ENCODE data around the gene CACNA2D3. TPM values are rescaled to one million over a fixed set of nuclear protein-coding genes. Genes with fewer than 3 reads are reported as not detected.
A peak's percentile ranks its signal among the peaks of the same experiment; 100 is the strongest.

The CACNA2D3 gene
- polyA plus RNA-seq, 1 donor = 0.97 TPM

DNA sequence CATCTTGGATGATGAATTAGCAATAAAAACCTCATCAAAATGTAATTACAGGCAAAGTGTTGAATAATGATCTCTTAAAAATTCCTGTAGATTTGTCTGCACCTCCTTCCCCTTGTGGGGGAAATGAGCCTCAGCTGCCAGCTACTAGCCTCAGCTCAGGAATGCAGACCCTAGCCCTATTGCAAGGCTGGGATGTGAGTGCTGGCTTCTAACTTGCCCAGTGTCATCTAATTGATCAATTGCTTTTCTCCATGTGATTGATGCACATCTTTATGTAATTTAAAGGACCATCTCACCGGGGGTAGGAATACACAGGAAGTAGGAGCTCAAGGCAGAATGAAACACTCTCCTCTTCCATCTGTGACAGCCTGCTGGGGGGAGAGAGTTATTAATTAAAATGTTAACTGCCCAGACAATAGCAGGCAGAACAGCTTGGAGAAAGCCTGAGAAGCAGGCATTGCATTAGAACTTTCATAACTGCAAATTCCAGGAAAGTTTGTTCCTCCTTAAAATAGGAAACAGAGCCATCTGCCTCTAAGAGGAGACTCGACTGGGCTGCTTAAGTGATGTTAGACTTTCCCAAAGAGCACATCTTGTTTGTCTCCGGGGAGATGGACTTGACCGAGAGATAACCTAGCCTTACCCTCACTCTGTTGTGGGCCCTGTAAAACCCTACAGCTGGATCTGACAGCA is 735.9 kb downstream of the CACNA2D3 start:
- no peaks in the 10 kb centered on the region for H3K36me3 ChIP-seq (ENCODE audit: control insufficient read depth, insufficient read depth, low read length)
- no peaks in the 10 kb centered on the region for H3K9me3 ChIP-seq (ENCODE audit: control insufficient read depth, low read depth, low read length)
- H3K4me3 ChIP-seq (ENCODE audit: low read length) = no peak overlapping the region
- no peak overlapping the region for H3K27ac ChIP-seq (ENCODE audit: low read length)
- H3K27me3 ChIP-seq (ENCODE audit: control insufficient read depth, insufficient read depth, low read length) = peaks cover 5% of the 10 kb centered on the region
- H3K4me1 ChIP-seq (ENCODE audit: control insufficient read depth, insufficient read depth, low read length) = no peaks in the 10 kb centered on the region
- no peak for DNase-seq
- WGBS (ENCODE audit: insufficient coverage, low lambda C conversion rate) = no CpG with 5 or more reads among the region's 4 CpGs

GRCh38 chr3:54859184-54859583 is 736.8 kb downstream of the CACNA2D3 start:
- no CpG with 5 or more reads among the region's 3 CpGs for WGBS (ENCODE audit: insufficient coverage, low lambda C conversion rate)
- no peaks in the 10 kb centered on the region for H3K4me1 ChIP-seq (ENCODE audit: control insufficient read depth, insufficient read depth, low read length)

DNA sequence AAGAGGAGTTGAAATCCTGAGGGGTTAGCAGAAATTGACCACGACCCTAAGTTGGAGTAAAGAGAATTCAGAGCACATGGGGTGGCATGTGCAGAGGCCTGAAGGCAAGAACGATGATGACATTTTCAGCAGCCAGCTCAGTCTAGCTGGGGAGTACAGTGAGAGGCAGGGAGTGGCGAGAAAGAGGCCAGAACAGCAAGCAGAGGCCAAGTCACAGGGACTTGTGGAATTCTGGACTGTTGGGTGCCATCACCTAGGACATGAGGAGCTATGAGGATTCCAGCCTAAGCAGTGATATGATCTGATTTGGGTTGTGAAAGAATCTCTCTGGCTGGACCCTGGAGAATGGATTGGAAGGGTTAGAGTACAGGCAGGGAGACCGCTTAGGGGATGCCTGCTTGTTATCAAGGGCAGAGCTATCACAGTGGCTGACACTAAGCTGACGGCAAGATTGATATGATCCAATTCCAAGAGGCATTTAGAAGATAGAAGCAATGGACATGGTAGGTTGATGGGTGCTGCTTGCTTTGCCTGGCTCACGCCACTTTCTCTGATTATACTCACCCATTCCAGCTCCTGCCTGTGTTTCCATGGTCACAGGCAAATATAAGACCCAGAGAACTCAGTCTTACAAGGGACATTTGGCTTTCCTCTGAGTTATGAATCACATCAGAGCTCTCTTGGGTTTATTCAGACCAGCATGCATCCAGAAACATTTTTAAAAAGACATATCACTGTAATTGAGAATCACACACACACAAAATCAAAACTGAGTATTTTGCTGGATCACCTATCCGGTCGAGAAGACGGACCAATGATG is 739.1 kb downstream of the CACNA2D3 start:
- Histone ChIP-seq H3K9me3 (ENCODE audit: control insufficient read depth, low read depth, low read length) (no peaks in the 10 kb centered on the region), H3K36me3 (ENCODE audit: control insufficient read depth, insufficient read depth, low read length) (no peaks in the 10 kb centered on the region), H3K4me3 (ENCODE audit: low read length) (no peak overlapping the region), H3K4me1 (ENCODE audit: control insufficient read depth, insufficient read depth, low read length) (no peaks in the 10 kb centered on the region), H3K27me3 (ENCODE audit: control insufficient read depth, insufficient read depth, low read length) (peaks cover 3% of the 10 kb centered on the region), H3K27ac (ENCODE audit: low read length) (no peak overlapping the region)
- 75% methylated on average over 4 of the region's 9 CpGs for WGBS (ENCODE audit: insufficient coverage, low lambda C conversion rate)
- no peak for DNase-seq

More at GRCh38 chr3:54859184-54859583, 736.8 kb downstream of the CACNA2D3 start:
- H3K27ac ChIP-seq (ENCODE audit: low read length) = no peak overlapping the region
- H3K4me3 ChIP-seq (ENCODE audit: low read length) = no peak overlapping the region
- H3K9me3 ChIP-seq (ENCODE audit: control insufficient read depth, low read depth, low read length) = no peaks in the 10 kb centered on the region
- H3K27me3 ChIP-seq (ENCODE audit: control insufficient read depth, insufficient read depth, low read length) = peaks cover 3% of the 10 kb centered on the region
- no peak for DNase-seq
- no peaks in the 10 kb centered on the region for H3K36me3 ChIP-seq (ENCODE audit: control insufficient read depth, insufficient read depth, low read length)

GRCh38 chr3:54862526-54862925 is 740.2 kb downstream of the CACNA2D3 start:
- Histone ChIP-seq H3K27ac (ENCODE audit: low read length) (no peak overlapping the region), H3K36me3 (ENCODE audit: control insufficient read depth, insufficient read depth, low read length) (no peaks in the 10 kb centered on the region), H3K4me1 (ENCODE audit: control insufficient read depth, insufficient read depth, low read length) (no peaks in the 10 kb centered on the region), H3K27me3 (ENCODE audit: control insufficient read depth, insufficient read depth, low read length) (no peaks in the 10 kb centered on the region), H3K4me3 (ENCODE audit: low read length) (no peak overlapping the region), H3K9me3 (ENCODE audit: control insufficient read depth, low read depth, low read length) (no peaks in the 10 kb centered on the region)
- WGBS (ENCODE audit: insufficient coverage, low lambda C conversion rate) = 86% methylated on average over 1 of the region's 5 CpGs
- no peak for DNase-seq

- WGBS (ENCODE audit: insufficient coverage, low lambda C conversion rate) = 88% methylated on average over 1 of the region's 8 CpGs
- H3K4me1 ChIP-seq (ENCODE audit: control insufficient read depth, insufficient read depth, low read length) = no peaks in the 10 kb centered on the region
- no peak for DNase-seq
Observed at GRCh38 chr3:54863366-54863765, 741.0 kb downstream of the CACNA2D3 start.

DNA sequence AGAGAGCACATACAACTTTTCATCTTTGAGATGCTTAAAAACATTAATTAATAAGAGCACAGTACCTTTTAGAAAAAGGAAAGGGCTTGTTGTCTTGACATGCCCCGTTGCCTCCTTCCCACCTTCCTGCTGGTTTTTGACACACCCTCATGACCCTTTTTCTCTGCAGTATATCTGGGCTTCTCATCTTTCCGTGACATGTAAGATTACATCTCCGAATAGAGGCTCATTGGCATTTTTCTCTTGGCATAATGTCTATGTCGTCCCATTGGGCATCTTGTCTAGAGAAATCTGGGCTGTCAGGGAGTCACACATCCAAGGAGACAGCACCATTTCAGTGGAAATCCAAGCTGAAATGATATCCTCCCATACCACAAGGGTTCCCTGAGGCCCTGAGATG is 741.4 kb downstream of the CACNA2D3 start:
- no peak overlapping the region for H3K4me3 ChIP-seq (ENCODE audit: low read length)
- H3K9me3 ChIP-seq (ENCODE audit: control insufficient read depth, low read depth, low read length) = no peaks in the 10 kb centered on the region
- H3K27me3 ChIP-seq (ENCODE audit: control insufficient read depth, insufficient read depth, low read length) = no peaks in the 10 kb centered on the region
- DNase-seq = no peak
- no peak overlapping the region for H3K27ac ChIP-seq (ENCODE audit: low read length)
- no CpG with 5 or more reads among the region's 4 CpGs for WGBS (ENCODE audit: insufficient coverage, low lambda C conversion rate)
- no peaks in the 10 kb centered on the region for H3K36me3 ChIP-seq (ENCODE audit: control insufficient read depth, insufficient read depth, low read length)
- no peaks in the 10 kb centered on the region for H3K4me1 ChIP-seq (ENCODE audit: control insufficient read depth, insufficient read depth, low read length)

More at GRCh38 chr3:54863366-54863765, 741.0 kb downstream of the CACNA2D3 start:
- Histone ChIP-seq H3K4me3 (ENCODE audit: low read length) (no peak overlapping the region), H3K36me3 (ENCODE audit: control insufficient read depth, insufficient read depth, low read length) (no peaks in the 10 kb centered on the region), H3K9me3 (ENCODE audit: control insufficient read depth, low read depth, low read length) (no peaks in the 10 kb centered on the region), H3K27ac (ENCODE audit: low read length) (no peak overlapping the region), H3K27me3 (ENCODE audit: control insufficient read depth, insufficient read depth, low read length) (no peaks in the 10 kb centered on the region)

DNA sequence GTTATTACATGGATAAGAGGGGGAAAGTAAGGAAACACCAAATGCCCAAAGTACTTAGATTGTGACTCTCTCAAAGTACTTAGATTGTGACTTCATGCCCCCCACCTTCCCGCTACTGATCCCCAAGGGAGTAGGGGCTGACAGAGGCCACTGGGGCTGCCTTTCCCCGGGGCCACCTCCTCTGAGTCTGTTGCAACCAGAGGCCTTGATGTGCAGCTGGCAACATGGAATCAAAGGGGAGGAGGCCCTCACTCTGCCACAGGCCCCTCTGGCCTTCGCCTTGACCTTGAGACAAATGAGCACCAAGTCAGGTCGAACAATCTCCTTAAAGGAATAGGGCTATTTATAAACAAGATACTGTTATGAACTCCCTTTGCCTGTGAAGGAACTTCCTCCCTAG is 743.0 kb downstream of the CACNA2D3 start:
- Histone ChIP-seq H3K27me3 (ENCODE audit: control insufficient read depth, insufficient read depth, low read length) (no peaks in the 10 kb centered on the region), H3K36me3 (ENCODE audit: control insufficient read depth, insufficient read depth, low read length) (no peaks in the 10 kb centered on the region), H3K4me1 (ENCODE audit: control insufficient read depth, insufficient read depth, low read length) (no peaks in the 10 kb centered on the region), H3K9me3 (ENCODE audit: control insufficient read depth, low read depth, low read length) (no peaks in the 10 kb centered on the region), H3K27ac (ENCODE audit: low read length) (no peak overlapping the region), H3K4me3 (ENCODE audit: low read length) (no peak overlapping the region)
- no peak for DNase-seq
- no CpG with 5 or more reads among the region's 4 CpGs for WGBS (ENCODE audit: insufficient coverage, low lambda C conversion rate)

GRCh38 chr3:54866251-54866650 is 743.9 kb downstream of the CACNA2D3 start:
- no peak for DNase-seq
- Histone ChIP-seq H3K9me3 (ENCODE audit: control insufficient read depth, low read depth, low read length) (no peaks in the 10 kb centered on the region), H3K27ac (ENCODE audit: low read length) (no peak overlapping the region), H3K27me3 (ENCODE audit: control insufficient read depth, insufficient read depth, low read length) (no peaks in the 10 kb centered on the region), H3K4me3 (ENCODE audit: low read length) (no peak overlapping the region), H3K4me1 (ENCODE audit: control insufficient read depth, insufficient read depth, low read length) (no peaks in the 10 kb centered on the region), H3K36me3 (ENCODE audit: control insufficient read depth, insufficient read depth, low read length) (no peaks in the 10 kb centered on the region)
- WGBS (ENCODE audit: insufficient coverage, low lambda C conversion rate) = no CpG with 5 or more reads among the region's 4 CpGs

DNA sequence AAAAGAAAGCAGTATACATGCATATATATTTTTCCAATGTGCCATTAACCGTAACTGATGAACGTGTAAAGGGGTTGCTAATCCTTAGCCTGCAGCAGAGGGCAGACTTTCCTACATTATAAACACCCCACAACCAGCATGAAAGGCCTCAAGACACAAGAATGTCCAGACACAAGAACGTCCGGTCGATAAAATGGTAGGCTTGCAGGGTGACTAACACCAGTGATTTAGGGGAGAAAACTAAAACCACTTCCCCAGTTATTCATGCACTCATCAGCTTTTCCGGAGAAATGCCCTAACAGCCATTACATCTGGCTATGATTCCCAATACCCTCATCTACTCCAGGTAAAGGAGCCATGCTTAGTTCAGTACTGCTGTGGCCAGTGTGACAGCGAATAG is 748.1 kb downstream of the CACNA2D3 start:
- Histone ChIP-seq H3K9me3 (ENCODE audit: control insufficient read depth, low read depth, low read length) (no peaks in the 10 kb centered on the region), H3K4me1 (ENCODE audit: control insufficient read depth, insufficient read depth, low read length) (no peaks in the 10 kb centered on the region), H3K27me3 (ENCODE audit: control insufficient read depth, insufficient read depth, low read length) (peaks cover 2% of the 10 kb centered on the region), H3K4me3 (ENCODE audit: low read length) (no peak overlapping the region), H3K27ac (ENCODE audit: low read length) (no peak overlapping the region), H3K36me3 (ENCODE audit: control insufficient read depth, insufficient read depth, low read length) (no peaks in the 10 kb centered on the region)
- peak; percentile 14 to 17 for DNase-seq
- no CpG with 5 or more reads among the region's 7 CpGs for WGBS (ENCODE audit: insufficient coverage, low lambda C conversion rate)

DNA sequence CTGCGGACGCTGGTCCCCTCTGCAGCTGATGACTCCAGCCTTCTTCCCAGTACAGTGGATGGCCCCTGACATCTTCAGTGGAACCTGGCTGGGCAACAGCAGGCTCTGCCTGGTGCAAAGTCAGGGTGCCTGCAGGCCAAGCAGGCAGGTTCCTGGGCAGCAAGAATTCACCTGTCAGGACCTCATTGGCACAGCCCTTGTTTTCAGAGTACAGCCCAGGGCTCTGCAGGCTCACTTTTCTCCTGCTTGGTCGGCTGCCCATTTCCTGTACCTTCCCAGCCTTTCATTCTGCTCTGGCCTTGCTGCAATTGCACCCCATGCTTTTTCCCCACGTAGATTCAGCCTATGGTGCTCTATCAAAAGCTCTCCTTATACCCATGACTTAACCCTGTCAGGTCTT is 749.5 kb downstream of the CACNA2D3 start:
- H3K27me3 ChIP-seq (ENCODE audit: control insufficient read depth, insufficient read depth, low read length) = peaks cover 5% of the 10 kb centered on the region
- H3K4me1 ChIP-seq (ENCODE audit: control insufficient read depth, insufficient read depth, low read length) = no peaks in the 10 kb centered on the region
- no peak for DNase-seq
- no peak overlapping the region for H3K27ac ChIP-seq (ENCODE audit: low read length)
- no peak overlapping the region for H3K4me3 ChIP-seq (ENCODE audit: low read length)
- WGBS (ENCODE audit: insufficient coverage, low lambda C conversion rate) = no CpG with 5 or more reads among the region's 4 CpGs
- no peaks in the 10 kb centered on the region for H3K9me3 ChIP-seq (ENCODE audit: control insufficient read depth, low read depth, low read length)
- H3K36me3 ChIP-seq (ENCODE audit: control insufficient read depth, insufficient read depth, low read length) = no peaks in the 10 kb centered on the region
